HepG2 (cell line): ENCODE results near the gene SLC44A4. TPM values are rescaled to one million over a fixed set of nuclear protein-coding genes. Genes with fewer than 3 reads are reported as not detected.
A peak's percentile ranks its signal among the peaks of the same experiment; 100 is the strongest.

Source experiments
- ATAC-seq: fragments of 200-7000 bp; cut with Tn5 transposase; 3 replicates; pipeline ENCODE4 v1.9.1; 2020; ENCODE audit warnings: mild to moderate bottlenecking, moderate library complexity
- BruUV-seq: library from RNA; stranded (reverse); fragments of 400-500 nt; replicated peaks from 2 replicates; lab custom pipeline; 2021; lab: Mats Ljungman, UMichigan
- CTCF ChIA-PET: fragments of 300-600 bp; formaldehyde crosslinking; extraction: SDS; loops from one replicate; lab custom pipeline; 2021; ENCODE audit warnings: low total read pairs, inconsistent platforms, low intra/inter-chr PET ratio; lab: Yijun Ruan, JAX
- POLR2A ChIA-PET: fragments of 350-600 bp; sonication (Branson Sonifier 250); formaldehyde crosslinking; loops from one replicate; lab custom pipeline; 2020; ENCODE audit warnings: antibody characterized with exemption, inconsistent platforms; lab: Yijun Ruan, JAX
- DNase-seq: peaks from one replicate; pipeline ENCODE4 v3.0.0-alpha.2; 2015; ENCODE audit warnings: low spot score
- FAIRE-seq: peaks from 3 replicates; lab custom pipeline; 2011; peaks lifted over from hg19 to GRCh38; lab: Jason Lieb, UNC
- H2AFZ ChIP-seq: one replicate; pipeline ENCODE4 v1.6.1; 2011; ENCODE audit warnings: low read length, inconsistent platforms
- H3K27ac ChIP-seq: fragments of 300-600 bp; 3 replicates; pipeline ENCODE4 v1.8.0; 2011; ENCODE audit warnings: mixed run types, mild to moderate bottlenecking, mixed read lengths, low read length, inconsistent platforms; ENCODE audit not compliant: insufficient read depth; ENCODE audit errors: extremely low read length
- H3K27me3 ChIP-seq, 2 experiments: fragments of 200-600 bp in 1 of 2; 2 replicates in 1 of 2; 3 replicates in 1 of 2; pipeline versions ENCODE4 v1.6.0 to v1.8.0; 2011; ENCODE audit warnings: low read length in 2 of 2, mild to moderate bottlenecking in 2 of 2, moderate library complexity in 2 of 2, inconsistent platforms in 1 of 2; ENCODE audit not compliant: insufficient read depth in 2 of 2, control insufficient read depth in 1 of 2
- H3K36me3 ChIP-seq, 2 experiments: fragments of 200-600 bp in 1 of 2; replicated peaks in 1 of 2; 2 replicates in 1 of 2; 3 replicates in 1 of 2; pipeline versions ENCODE4 v1.5.1 to v1.8.0; 2011; ENCODE audit warnings: low read length in 2 of 2, inconsistent platforms in 1 of 2; ENCODE audit not compliant: insufficient read depth in 2 of 2, control insufficient read depth in 1 of 2
- H3K4me1 ChIP-seq: 2 replicates; pipeline ENCODE4 v1.5.1; 2012; ENCODE audit warnings: low read length, inconsistent platforms; ENCODE audit not compliant: insufficient read depth
- H3K4me2 ChIP-seq: 2 replicates; pipeline ENCODE4 v1.6.0; 2011; ENCODE audit warnings: low read depth, low read length, inconsistent platforms
- H3K4me3 ChIP-seq, 3 experiments: fragments of 200-600 bp in 1 of 3; sonication (generic), shearing (Covaris generic) in 1 of 3; replicated peaks in 1 of 3; 2 replicates each; pipeline ENCODE4 v1.5.1; 2011 to 2016; ENCODE audit warnings: low read length in 3 of 3, inconsistent platforms in 2 of 3, low read depth in 2 of 3, mild to moderate bottlenecking in 2 of 3, control low read depth in 1 of 3, mixed read lengths in 1 of 3; ENCODE audit not compliant: insufficient read depth in 1 of 3
- H3K79me2 ChIP-seq: one replicate; pipeline ENCODE4 v1.6.1; 2011; ENCODE audit warnings: low read length, inconsistent platforms; ENCODE audit not compliant: insufficient read depth
- H3K9ac ChIP-seq: 2 replicates; pipeline ENCODE4 v1.6.0; 2011; ENCODE audit warnings: mild to moderate bottlenecking, low read depth, low read length, inconsistent platforms; ENCODE audit not compliant: insufficient read depth
- H3K9me3 ChIP-seq: 2 replicates; pipeline ENCODE4 v1.5.1; 2012; ENCODE audit warnings: mild to moderate bottlenecking, low read length
- H4K20me1 ChIP-seq: 2 replicates; pipeline ENCODE4 v1.6.0; 2011; ENCODE audit warnings: inconsistent platforms, mild to moderate bottlenecking, low read length, moderate library complexity; ENCODE audit not compliant: insufficient read depth
- CBX5 ChIP-seq: sonication (generic); formaldehyde crosslinking; IDR thresholded peaks from 2 replicates; pipeline ENCODE4 v1.4.0; 2020; ENCODE audit warnings: missing genetic modification reagents, borderline replicate concordance
- DPF2 ChIP-seq: sonication (generic); formaldehyde crosslinking; IDR thresholded peaks from 2 replicates; pipeline ENCODE4 v1.4.0; 2020; ENCODE audit warnings: mild to moderate bottlenecking, low read depth, missing genetic modification reagents, borderline replicate concordance
- GATAD2A ChIP-seq: IDR thresholded peaks from 2 replicates; pipeline ENCODE4 v1.6.1; 2016
- MED13 ChIP-seq: sonication (generic); formaldehyde crosslinking; IDR thresholded peaks from 2 replicates; pipeline ENCODE4 v1.5.0; 2020; ENCODE audit warnings: missing genetic modification reagents
- RXRB ChIP-seq: IDR thresholded peaks from 2 replicates; pipeline ENCODE4 v1.6.1; 2016; ENCODE audit warnings: borderline replicate concordance, missing genetic modification reagents, missing compliant biosample characterization
- SALL1 ChIP-seq: sonication (generic); formaldehyde crosslinking; IDR thresholded peaks from 2 replicates; pipeline ENCODE4 v1.8.0; 2022; ENCODE audit warnings: mild to moderate bottlenecking, missing genetic modification reagents
- ZBTB7B ChIP-seq: sonication (generic); formaldehyde crosslinking; IDR thresholded peaks from 2 replicates; pipeline ENCODE4 v1.4.0; 2020; ENCODE audit warnings: missing genetic modification reagents
- ZNF263 ChIP-seq: sonication (generic); formaldehyde crosslinking; IDR thresholded peaks from 2 replicates; pipeline ENCODE4 v1.4.0; 2020; ENCODE audit warnings: missing genetic modification reagents
- ZNF317 ChIP-seq: sonication (generic); formaldehyde crosslinking; IDR thresholded peaks from 2 replicates; pipeline ENCODE4 v1.5.0; 2020; ENCODE audit warnings: mild to moderate bottlenecking, missing genetic modification reagents
- ZNF326 ChIP-seq: sonication (generic); formaldehyde crosslinking; IDR thresholded peaks from 2 replicates; pipeline ENCODE4 v1.4.0; 2020; ENCODE audit warnings: missing genetic modification reagents, borderline replicate concordance
- ZNF589 ChIP-seq: sonication (generic); formaldehyde crosslinking; conservative IDR thresholded peaks from 2 replicates; pipeline ENCODE4 v1.8.0; 2022; ENCODE audit warnings: mild to moderate bottlenecking, moderate library complexity, missing genetic modification reagents
- ZNF792 ChIP-seq: IDR thresholded peaks from 2 replicates; pipeline ENCODE4 v1.6.1; 2016
- WGBS: methylation state at CpG from one replicate; pipeline ENCODE4 v1.1.6; 2017; ENCODE audit warnings: low lambda C conversion rate; 5-methylcytosine and 5-hydroxymethylcytosine counted together
- in situ Hi-C: cut with HindIII; loops from 2 replicates; pipeline ENCODE4 v1.10.0; 2017; ENCODE audit warnings: low pct_unique_long_range_greater_than_20kb; ENCODE audit not compliant: extremely low pct_ligation_motif_present
- intact Hi-C: fragments of 100-400 bp; cut with micrococcal nuclease; formaldehyde crosslinking; loops from one replicate; pipeline ENCODE4 v1.10.0; 2022; ENCODE audit not compliant: unreplicated experiment
- polyA plus RNA-seq, 8 experiments: library from polyadenylated mRNA; depleted of rRNA in 3 of 8; stranded (reverse) in 7 of 8; unstranded in 1 of 8; fragments of >200 nt; fragmentation: Illumina TruSeq in 4 of 8; extraction: Trizol in 4 of 8; gene quantifications; 2 replicates each; pipeline versions ENCODE4 v1.2.1 to v1.2.3, GENCODE V29; 2011 to 2016; ENCODE audit warnings: low read depth in 4 of 8, missing spikeins in 1 of 8, mixed read lengths in 1 of 8; ENCODE audit not compliant: insufficient read depth in 1 of 8
- total RNA-seq, 5 experiments: library from RNA; depleted of rRNA; stranded (reverse); fragments of >200 nt; fragmentation: Illumina TruSeq; extraction: Trizol; gene quantifications; 2 replicates each; pipeline ENCODE4 v1.2.3, GENCODE V29; 2016; ENCODE audit warnings: low read depth in 1 of 5
- TF ChIP-seq, protein P1 (sequence below): sonication (generic); formaldehyde crosslinking; IDR thresholded peaks from 2 replicates; pipeline ENCODE4 v1.8.1; 2023; ENCODE audit warnings: mild to moderate bottlenecking, inconsistent platforms, moderate library complexity, missing genetic modification reagents, borderline replicate concordance
- TF ChIP-seq, protein P2 (sequence below): sonication (generic); formaldehyde crosslinking; IDR thresholded peaks from 2 replicates; pipeline ENCODE4 v1.8.1; 2023; ENCODE audit warnings: mild to moderate bottlenecking, missing genetic modification reagents
- TF ChIP-seq, protein P3 (sequence below): sonication (generic); formaldehyde crosslinking; IDR thresholded peaks from 2 replicates; pipeline ENCODE4 v1.5.1; 2020; ENCODE audit warnings: mild to moderate bottlenecking, missing genetic modification reagents, borderline replicate concordance

The SLC44A4 gene
- total and polyA plus RNA-seq, 2 of the 13 experiments (the other 11 are each of a cell fraction or from before 2014, with no cell fraction given): 3.5 to 5.9 TPM

DNA sequence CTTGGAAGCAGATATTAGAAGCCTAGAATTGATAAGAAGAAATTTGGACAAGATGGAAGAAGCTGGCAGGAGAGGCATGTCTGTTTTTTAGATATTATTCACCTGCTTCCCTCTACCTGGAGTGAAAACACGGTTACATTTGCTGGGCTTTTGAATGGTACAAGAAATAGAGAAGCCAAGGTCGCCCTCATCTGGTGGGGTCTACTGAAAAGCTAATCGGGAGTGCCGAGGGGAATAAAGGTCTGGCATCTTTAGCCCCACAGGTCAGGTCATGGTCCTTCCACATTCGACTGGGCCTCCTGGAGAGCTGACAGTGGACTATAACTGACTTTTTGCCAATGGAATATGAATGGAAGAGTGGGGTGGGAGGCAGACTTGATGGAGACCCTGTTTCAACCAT, 44.1 kb upstream of the SLC44A4 start:
- H3K4me2 ChIP-seq: peak overlapping the region; percentile 49
- H3K36me3 ChIP-seq: no peaks in the 10 kb centered on the region
- no peak overlapping the region for H3K27ac ChIP-seq
- POLR2A ChIA-PET: interaction anchor here (0.6 to 5.6 kb wide), 19 partner anchors 10 to 258 kb away, joined by 3 to 35 read pairs (median 5); partner anchors contain the start of genes CFB, GPANK1, HSPA1A and HSPA1B
- peaks cover 5% of the 10 kb centered on the region for H3K79me2 ChIP-seq
- CTCF ChIA-PET: interaction anchor here (1.2 kb wide), 1 partner anchor 29 kb away, joined by 5 read pairs; no protein-coding TSS in a partner anchor
- no peak overlapping the region for H3K9ac ChIP-seq
- in situ Hi-C loops: loop anchor here (25.0 kb wide), 1 partner anchor 1039 kb away; the partner anchor contains the start of genes BRD2 and HLA-DMA
- WGBS: 0% methylated on average over 5 of the region's 5 CpGs
- no TSS peak for BruUV-seq
- FAIRE-seq (peak; percentile 88), DNase-seq (peak; percentile 73), ATAC-seq (peak; percentile 44)
- intact Hi-C loops: loop anchor here (2.0 to 10.0 kb wide), 3 partner anchors 20 to 148 kb away; partner anchors contain the start of genes VWA7 and ZBTB12
- no peak overlapping the region for H3K4me3 ChIP-seq
- no peaks in the 10 kb centered on the region; a peak in 1 of 5 replicates for H3K27me3 ChIP-seq
- no peak overlapping the region for H2AFZ ChIP-seq
- no peaks in the 10 kb centered on the region for H4K20me1 ChIP-seq
- no peaks in the 10 kb centered on the region for H3K9me3 ChIP-seq
- H3K4me1 ChIP-seq: peaks cover 80% of the 10 kb centered on the region
- TF ChIP-seq SALL1 (CRISPR knock-in tag): no peak; the same call in 1 of the 2 replicates
- no peak for TF ChIP-seq ZNF317
- no peak for TF ChIP-seq ZNF263 (CRISPR knock-in tag)
- TF ChIP-seq, protein P1, sequence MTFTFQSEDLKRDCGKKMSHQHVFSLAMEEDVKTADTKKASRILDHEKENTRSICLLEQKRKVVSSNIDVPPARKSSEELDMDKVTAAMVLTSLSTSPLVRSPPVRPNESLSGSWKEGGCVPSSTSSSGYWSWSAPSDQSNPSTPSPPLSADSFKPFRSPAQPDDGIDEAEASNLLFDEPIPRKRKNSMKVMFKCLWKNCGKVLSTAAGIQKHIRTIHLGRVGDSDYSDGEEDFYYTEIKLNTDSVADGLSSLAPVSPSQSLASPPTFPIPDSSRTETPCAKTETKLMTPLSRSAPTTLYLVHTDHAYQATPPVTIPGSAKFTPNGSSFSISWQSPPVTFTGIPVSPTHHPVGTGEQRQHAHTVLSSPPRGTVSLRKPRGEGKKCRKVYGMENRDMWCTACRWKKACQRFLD: no peak
- TF ChIP-seq ZNF589 (CRISPR knock-in tag): no peak
- no peak for TF ChIP-seq CBX5 (CRISPR knock-in tag)
- no peak for TF ChIP-seq DPF2
- TF ChIP-seq, protein P2, sequence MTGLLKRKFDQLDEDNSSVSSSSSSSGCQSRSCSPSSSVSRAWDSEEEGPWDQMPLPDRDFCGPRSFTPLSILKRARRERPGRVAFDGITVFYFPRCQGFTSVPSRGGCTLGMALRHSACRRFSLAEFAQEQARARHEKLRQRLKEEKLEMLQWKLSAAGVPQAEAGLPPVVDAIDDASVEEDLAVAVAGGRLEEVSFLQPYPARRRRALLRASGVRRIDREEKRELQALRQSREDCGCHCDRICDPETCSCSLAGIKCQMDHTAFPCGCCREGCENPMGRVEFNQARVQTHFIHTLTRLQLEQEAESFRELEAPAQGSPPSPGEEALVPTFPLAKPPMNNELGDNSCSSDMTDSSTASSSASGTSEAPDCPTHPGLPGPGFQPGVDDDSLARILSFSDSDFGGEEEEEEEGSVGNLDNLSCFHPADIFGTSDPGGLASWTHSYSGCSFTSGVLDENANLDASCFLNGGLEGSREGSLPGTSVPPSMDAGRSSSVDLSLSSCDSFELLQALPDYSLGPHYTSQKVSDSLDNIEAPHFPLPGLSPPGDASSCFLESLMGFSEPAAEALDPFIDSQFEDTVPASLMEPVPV (CRISPR knock-in tag): no peak
- TF ChIP-seq ZNF326 (CRISPR knock-in tag): no peak
- peak; percentile 64 for TF ChIP-seq GATAD2A (CRISPR knock-in tag)
- TF ChIP-seq MED13 (CRISPR knock-in tag): no peak
- peak; percentile 57; the same call in 1 of the 2 replicates for TF ChIP-seq ZBTB7B (CRISPR knock-in tag)
- 0 out of 2 replicates have a peak, but pooled peaks have one; percentile 19 for TF ChIP-seq ZNF792
- TF ChIP-seq, protein P3, sequence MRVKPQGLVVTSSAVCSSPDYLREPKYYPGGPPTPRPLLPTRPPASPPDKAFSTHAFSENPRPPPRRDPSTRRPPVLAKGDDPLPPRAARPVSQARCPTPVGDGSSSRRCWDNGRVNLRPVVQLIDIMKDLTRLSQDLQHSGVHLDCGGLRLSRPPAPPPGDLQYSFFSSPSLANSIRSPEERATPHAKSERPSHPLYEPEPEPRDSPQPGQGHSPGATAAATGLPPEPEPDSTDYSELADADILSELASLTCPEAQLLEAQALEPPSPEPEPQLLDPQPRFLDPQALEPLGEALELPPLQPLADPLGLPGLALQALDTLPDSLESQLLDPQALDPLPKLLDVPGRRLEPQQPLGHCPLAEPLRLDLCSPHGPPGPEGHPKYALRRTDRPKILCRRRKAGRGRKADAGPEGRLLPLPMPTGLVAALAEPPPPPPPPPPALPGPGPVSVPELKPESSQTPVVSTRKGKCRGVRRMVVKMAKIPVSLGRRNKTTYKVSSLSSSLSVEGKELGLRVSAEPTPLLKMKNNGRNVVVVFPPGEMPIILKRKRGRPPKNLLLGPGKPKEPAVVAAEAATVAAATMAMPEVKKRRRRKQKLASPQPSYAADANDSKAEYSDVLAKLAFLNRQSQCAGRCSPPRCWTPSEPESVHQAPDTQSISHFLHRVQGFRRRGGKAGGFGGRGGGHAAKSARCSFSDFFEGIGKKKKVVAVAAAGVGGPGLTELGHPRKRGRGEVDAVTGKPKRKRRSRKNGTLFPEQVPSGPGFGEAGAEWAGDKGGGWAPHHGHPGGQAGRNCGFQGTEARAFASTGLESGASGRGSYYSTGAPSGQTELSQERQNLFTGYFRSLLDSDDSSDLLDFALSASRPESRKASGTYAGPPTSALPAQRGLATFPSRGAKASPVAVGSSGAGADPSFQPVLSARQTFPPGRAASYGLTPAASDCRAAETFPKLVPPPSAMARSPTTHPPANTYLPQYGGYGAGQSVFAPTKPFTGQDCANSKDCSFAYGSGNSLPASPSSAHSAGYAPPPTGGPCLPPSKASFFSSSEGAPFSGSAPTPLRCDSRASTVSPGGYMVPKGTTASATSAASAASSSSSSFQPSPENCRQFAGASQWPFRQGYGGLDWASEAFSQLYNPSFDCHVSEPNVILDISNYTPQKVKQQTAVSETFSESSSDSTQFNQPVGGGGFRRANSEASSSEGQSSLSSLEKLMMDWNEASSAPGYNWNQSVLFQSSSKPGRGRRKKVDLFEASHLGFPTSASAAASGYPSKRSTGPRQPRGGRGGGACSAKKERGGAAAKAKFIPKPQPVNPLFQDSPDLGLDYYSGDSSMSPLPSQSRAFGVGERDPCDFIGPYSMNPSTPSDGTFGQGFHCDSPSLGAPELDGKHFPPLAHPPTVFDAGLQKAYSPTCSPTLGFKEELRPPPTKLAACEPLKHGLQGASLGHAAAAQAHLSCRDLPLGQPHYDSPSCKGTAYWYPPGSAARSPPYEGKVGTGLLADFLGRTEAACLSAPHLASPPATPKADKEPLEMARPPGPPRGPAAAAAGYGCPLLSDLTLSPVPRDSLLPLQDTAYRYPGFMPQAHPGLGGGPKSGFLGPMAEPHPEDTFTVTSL (CRISPR knock-in tag): no peak
- peak; percentile 32; the same call in 1 of the 2 replicates for TF ChIP-seq RXRB (CRISPR knock-in tag)
